SK-N-MC (cell line): ENCODE measurements around the gene LRMDA.

Experiments
- DNase-seq: peaks from one replicate; pipeline ENCODE4 v3.0.0-alpha.2; 2011; ENCODE audit warnings: low read depth, low spot score
- H3K27ac ChIP-seq: fragments of 200-600 bp; sonication (generic); 2 replicates; pipeline ENCODE4 v1.5.1; 2016; ENCODE audit warnings: mixed run types
- H3K36me3 ChIP-seq: fragments of 200-600 bp; sonication (generic); 2 replicates; pipeline ENCODE4 v1.6.1; 2017; ENCODE audit warnings: antibody characterized with exemption, low read length, mixed read lengths; ENCODE audit not compliant: insufficient read depth
- H3K4me3 ChIP-seq: fragments of 200-600 bp; sonication (generic); 2 replicates; pipeline ENCODE4 v1.5.1; 2016
- H3K9ac ChIP-seq: fragments of 200-600 bp; sonication (generic); 2 replicates; pipeline ENCODE4 v1.8.0; 2017; ENCODE audit warnings: mixed run types, mixed read lengths; ENCODE audit not compliant: insufficient read length
- H3K9me3 ChIP-seq: fragments of 200-600 bp; sonication (generic); 2 replicates; pipeline ENCODE4 v1.6.1; 2017; ENCODE audit warnings: low read depth, mild to moderate bottlenecking, antibody characterized with exemption, low read length, moderate library complexity, mixed read lengths
- EZH2 ChIP-seq: fragments of 200-600 bp; sonication (generic); IDR thresholded peaks from one replicate; pipeline ENCODE4 v1.6.1; 2017; ENCODE audit warnings: antibody characterized with exemption
- FOXP2 ChIP-seq: optimal IDR thresholded peaks from 2 replicates; pipeline ENCODE3; 2011; ENCODE audit warnings: mild to moderate bottlenecking, moderate library complexity; ENCODE audit not compliant: insufficient read depth; ENCODE audit errors: extremely low read length, control extremely low read depth
- POLR2AphosphoS5 ChIP-seq: IDR thresholded peaks from 2 replicates; pipeline ENCODE4 v1.6.1; 2012; ENCODE audit warnings: mild to moderate bottlenecking, low read depth, low read length, borderline replicate concordance

The LRMDA gene

DNA sequence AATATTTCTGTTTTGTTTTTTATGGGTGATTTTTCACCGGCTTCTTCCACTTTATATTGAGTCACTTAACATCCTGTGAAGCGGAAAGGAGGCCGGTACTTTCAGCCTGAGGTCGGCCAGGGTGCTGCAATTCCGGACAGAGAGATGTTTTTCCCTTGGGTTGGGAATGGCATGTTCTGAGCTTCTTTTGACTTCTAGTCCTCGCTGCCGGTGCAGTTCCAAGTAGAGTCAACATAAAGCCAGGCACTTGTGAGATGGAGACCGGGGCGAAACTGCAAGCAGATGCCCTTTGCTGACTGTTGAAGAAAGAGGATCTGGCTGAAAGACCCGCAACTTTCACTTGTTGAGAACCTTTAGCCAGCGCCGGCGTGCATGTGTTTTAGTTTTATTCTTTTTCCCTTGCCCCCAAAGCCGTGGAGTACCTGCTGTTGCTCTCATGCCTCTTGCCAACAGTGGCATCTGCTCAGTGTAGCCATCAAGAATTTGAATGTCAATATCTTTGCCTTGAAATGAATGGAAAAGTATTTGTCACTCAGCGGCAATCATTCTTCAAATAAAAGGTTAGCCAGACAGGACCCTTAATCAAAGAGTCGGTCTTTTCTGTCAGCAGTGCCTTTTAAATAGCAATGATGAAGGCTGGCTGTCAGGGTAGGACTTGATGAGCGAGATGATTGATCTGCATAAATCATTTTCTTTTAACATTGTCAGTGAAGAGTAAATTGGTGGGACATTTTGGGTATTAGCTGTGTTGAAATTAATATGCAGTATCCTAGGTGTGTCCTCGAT is 351.2 kb downstream of the LRMDA start:
- no peak for TF ChIP-seq POLR2AphosphoS5
- no peak for TF ChIP-seq FOXP2
- no peak for TF ChIP-seq EZH2
- Histone ChIP-seq H3K4me3 (no peak overlapping the region), H3K9ac (no peak overlapping the region), H3K9me3 (no peaks in the 10 kb centered on the region), H3K27ac (no peak overlapping the region), H3K36me3 (no peaks in the 10 kb centered on the region)
- DNase-seq = no peak

DNA sequence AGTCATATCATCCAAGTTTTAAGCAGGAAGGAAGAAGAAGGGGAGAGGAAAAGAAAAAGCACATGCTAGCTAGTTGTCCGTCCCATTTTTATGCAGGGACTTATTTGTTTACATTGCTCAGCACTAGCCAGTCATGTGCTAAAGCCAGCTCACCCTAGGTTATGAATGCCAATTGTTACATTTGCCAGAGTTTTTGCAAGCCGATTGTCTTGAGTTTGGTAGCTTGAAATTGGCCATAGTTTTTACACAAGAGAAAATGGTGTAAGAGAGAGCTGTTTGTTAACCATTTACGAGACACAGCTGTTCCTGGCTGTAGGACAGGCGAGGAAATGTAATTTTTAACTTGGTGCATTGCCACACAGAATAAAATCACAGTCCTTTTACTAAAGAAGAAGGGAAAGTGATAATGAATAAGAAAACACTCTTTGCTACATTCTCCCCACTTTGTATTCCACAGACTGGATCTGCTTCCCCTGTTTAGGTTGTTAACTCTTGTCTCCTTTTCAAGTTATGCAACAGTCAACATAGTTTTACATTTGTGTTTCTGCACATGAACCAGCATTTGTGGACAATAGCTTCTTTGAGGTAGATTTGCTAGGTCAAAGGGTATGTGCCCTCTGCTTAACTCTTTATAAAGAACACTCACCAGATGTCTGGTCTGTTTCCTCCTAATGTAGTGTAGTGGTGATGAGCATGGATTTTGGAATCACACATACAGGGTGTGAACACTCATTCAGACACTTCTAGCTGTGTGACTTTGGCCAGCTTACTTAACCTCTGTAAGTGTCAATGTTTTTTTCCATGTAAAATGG is 357.2 kb downstream of the LRMDA start:
- Histone ChIP-seq H3K9me3 (no peaks in the 10 kb centered on the region), H3K27ac (no peak overlapping the region), H3K9ac (no peak overlapping the region), H3K4me3 (no peak overlapping the region), H3K36me3 (no peaks in the 10 kb centered on the region)
- no peak for DNase-seq
- no peak for TF ChIP-seq FOXP2
- TF ChIP-seq EZH2 = no peak
- TF ChIP-seq POLR2AphosphoS5 = no peak

DNA sequence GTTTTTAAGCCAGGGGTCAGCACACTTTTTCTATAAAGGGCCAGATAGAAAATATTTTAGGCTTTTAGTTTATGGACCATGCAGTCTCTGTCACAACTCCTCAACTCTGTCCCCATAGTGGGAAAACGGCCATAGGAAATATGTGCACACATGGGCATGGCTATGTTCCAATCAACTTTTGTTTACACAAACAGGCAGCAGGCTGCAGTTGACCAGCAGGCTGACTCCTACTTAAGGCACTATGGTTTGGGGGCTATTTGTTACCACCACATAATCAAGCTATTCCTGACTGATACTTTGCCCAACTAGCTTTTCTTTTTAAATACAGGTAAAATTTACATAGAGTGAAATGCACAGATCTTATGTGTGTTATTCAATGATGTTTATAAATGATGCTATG is 362.4 kb downstream of the LRMDA start:
- no peak for DNase-seq
- H3K4me3 ChIP-seq = no peak overlapping the region
- no peak for TF ChIP-seq FOXP2
- H3K9ac ChIP-seq = no peak overlapping the region
- H3K27ac ChIP-seq = no peak overlapping the region
- no peaks in the 10 kb centered on the region for H3K36me3 ChIP-seq
- no peaks in the 10 kb centered on the region for H3K9me3 ChIP-seq

DNA sequence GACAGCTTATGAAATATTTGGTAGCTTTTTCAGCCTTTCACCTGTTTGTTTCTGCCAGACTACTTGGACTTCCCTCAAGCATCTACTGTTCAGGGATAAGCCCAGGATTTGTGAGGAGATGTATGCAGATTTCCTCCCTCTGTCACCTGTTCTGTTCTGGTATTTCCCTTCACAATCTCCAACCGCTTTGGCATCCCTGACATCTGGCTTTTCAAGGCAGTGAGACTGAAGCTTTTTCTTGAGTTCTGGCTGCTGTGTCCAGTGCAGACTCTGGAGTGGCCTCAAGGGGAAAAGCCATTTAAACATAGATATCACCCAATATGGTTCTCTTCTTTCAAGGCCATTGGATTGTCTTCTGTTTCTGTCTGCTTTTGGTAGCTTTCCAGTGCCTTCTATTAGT is 369.7 kb downstream of the LRMDA start:
- TF ChIP-seq FOXP2 (no peak), EZH2 (no peak), POLR2AphosphoS5 (no peak)
- no peaks in the 10 kb centered on the region for H3K9me3 ChIP-seq
- DNase-seq = no peak
- H3K36me3 ChIP-seq = no peaks in the 10 kb centered on the region
- no peak overlapping the region for H3K4me3 ChIP-seq
- no peak overlapping the region for H3K27ac ChIP-seq
- no peak overlapping the region for H3K9ac ChIP-seq

DNA sequence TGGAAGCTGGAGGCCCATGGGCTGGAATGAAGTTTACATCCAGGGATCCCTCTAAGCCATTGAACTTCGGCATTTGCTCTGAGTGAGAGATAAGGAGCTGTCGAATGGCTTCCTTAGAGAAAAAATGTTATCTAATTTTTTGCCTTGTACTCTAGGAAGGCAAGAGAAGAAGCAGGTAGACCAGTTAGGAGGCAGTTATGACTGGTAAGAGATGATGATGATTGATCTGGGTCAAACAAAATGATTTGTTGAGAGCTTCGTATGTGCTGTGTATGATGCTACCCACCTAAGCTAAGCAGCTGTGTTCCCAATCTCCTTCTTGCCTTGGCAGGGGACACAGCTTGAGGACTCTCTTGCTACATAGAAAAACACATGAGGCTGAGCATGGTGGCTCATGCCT is 370.2 kb downstream of the LRMDA start:
- Histone ChIP-seq H3K27ac (no peak overlapping the region), H3K36me3 (no peaks in the 10 kb centered on the region), H3K4me3 (no peak overlapping the region), H3K9ac (no peak overlapping the region), H3K9me3 (no peaks in the 10 kb centered on the region)
- no peak for TF ChIP-seq POLR2AphosphoS5
- TF ChIP-seq FOXP2 = no peak
- TF ChIP-seq EZH2 = no peak
- no peak for DNase-seq

DNA sequence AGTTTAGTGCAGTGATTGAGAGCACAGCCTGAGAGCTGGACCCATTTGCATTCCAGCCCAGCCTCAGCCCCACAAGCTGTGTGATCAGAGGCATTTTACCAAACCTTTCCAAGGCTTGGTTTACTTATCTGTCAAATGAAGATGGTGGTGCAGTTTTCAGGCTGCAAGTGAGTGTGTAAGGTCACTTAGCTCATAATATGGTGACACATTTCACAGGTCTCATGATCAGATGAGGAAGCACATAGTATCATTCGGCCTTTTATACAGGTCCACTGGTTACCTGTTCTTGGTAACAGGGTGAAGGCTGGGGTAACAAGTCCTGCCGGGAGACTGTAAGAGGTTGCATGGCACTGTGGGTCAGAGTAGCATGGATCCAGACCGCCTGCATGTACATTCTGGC is 371.7 kb downstream of the LRMDA start:
- Histone ChIP-seq H3K36me3 (no peaks in the 10 kb centered on the region), H3K27ac (no peak overlapping the region), H3K9me3 (no peaks in the 10 kb centered on the region), H3K4me3 (no peak overlapping the region), H3K9ac (no peak overlapping the region)
- no peak for DNase-seq
- TF ChIP-seq EZH2 (no peak), POLR2AphosphoS5 (no peak), FOXP2 (no peak)

DNA sequence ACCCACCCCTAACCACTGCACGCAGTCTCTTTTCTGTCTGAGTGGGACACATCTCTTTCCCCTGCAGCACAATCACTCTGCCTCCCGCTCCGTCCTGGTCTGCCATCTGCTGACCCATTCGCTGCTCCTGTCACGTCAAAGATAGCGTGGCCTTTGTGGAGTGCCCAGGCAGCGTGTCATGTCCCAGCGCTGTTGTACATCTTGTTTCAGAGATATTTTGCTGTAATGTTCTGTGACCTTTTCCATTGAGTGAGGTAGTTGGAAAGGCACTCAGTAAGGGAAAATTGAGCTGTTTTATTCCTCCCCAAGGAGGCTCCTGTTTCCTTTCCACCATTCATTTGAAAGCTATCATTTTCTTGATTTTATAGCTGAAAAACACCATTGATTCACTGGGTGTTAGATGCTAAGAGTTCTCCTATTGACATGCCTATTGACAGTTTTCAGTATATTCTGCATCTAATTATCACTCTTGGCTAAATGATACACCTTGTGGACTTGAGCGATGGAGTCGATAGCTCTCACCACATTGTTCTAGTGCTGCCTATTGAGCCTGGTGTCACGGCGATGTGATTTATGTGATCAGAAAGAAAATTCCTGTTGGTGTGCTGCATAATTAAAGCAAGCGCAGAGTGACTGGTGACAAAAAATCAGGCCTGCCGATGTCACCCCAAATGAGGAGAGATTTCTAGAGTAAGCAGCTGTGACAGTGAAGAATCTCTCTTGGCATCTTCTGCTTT is 372.6 kb downstream of the LRMDA start:
- no peak for TF ChIP-seq EZH2
- no peak for TF ChIP-seq FOXP2
- TF ChIP-seq POLR2AphosphoS5 = no peak
- Histone ChIP-seq H3K27ac (no peak overlapping the region), H3K9ac (no peak overlapping the region), H3K9me3 (no peaks in the 10 kb centered on the region), H3K4me3 (no peak overlapping the region), H3K36me3 (no peaks in the 10 kb centered on the region)
- no peak for DNase-seq

GRCh38 chr10:75806186-75806585 is 374.8 kb downstream of the LRMDA start:
- DNase-seq = no peak

DNA sequence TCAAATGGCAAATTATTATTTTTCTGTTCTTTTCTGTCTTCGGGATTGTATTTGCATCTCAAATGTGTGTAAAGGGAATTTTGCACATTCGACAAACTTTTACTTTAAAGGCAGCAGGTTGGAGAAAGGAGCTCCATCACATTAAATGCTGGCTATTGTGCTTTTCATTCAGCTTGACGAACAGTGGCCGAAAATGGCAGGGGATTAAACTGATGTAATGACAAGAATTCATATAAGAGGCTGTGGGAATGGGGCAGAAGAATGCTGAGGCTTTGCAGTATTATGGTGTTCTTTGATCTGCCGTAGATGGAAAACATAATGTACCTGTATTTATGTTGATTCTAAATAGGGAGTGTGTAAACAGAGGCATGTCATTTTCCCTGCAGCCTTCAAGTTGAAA is 376.0 kb downstream of the LRMDA start:
- Histone ChIP-seq H3K9me3 (no peaks in the 10 kb centered on the region), H3K27ac (no peak overlapping the region), H3K36me3 (no peaks in the 10 kb centered on the region), H3K4me3 (no peak overlapping the region), H3K9ac (no peak overlapping the region)
- DNase-seq = no peak
- TF ChIP-seq FOXP2 (no peak), EZH2 (no peak), POLR2AphosphoS5 (no peak)

More at GRCh38 chr10:75806186-75806585, 374.8 kb downstream of the LRMDA start:
- no peak overlapping the region for H3K27ac ChIP-seq
- H3K4me3 ChIP-seq = no peak overlapping the region
- no peaks in the 10 kb centered on the region for H3K36me3 ChIP-seq
- H3K9me3 ChIP-seq = no peaks in the 10 kb centered on the region
- no peak overlapping the region for H3K9ac ChIP-seq
- no peak for TF ChIP-seq EZH2
- no peak for TF ChIP-seq FOXP2
- TF ChIP-seq POLR2AphosphoS5 = no peak
